HEK293T (cell line): ENCODE results near the gene PRDM12.

Experiments used
- CTCF ChIA-PET: fragments of 350-600 bp; formaldehyde crosslinking; extraction: SDS; loops from one replicate; lab custom pipeline; 2021; ENCODE audit warnings: antibody characterized with exemption, inconsistent platforms; lab: Yijun Ruan, JAX
- POLR2A ChIA-PET: fragments of 350-600 bp; formaldehyde crosslinking; extraction: SDS; loops from one replicate; lab custom pipeline; 2020; ENCODE audit warnings: antibody characterized with exemption, inconsistent platforms; lab: Yijun Ruan, JAX
- DNase-seq: peaks from one replicate; pipeline ENCODE4 v3.0.0; 2012; ENCODE audit warnings: mixed read lengths; ENCODE audit errors: extremely low spot score
- ARNT ChIP-seq: fragments of 450-650 bp; IDR thresholded peaks from 2 replicates; pipeline ENCODE4 v1.6.1; 2017; ENCODE audit warnings: mild to moderate bottlenecking
- BHLHE40 ChIP-seq: fragments of 450-650 bp; IDR thresholded peaks from 2 replicates; pipeline ENCODE4 v1.6.1; 2016; ENCODE audit warnings: mild to moderate bottlenecking, moderate library complexity, borderline replicate concordance
- CTBP1 ChIP-seq: fragments of 450-650 bp; IDR thresholded peaks from 2 replicates; pipeline ENCODE4 v1.6.1; 2016; ENCODE audit warnings: borderline replicate concordance
- ELF4 ChIP-seq: fragments of 450-650 bp; IDR thresholded peaks from 2 replicates; pipeline ENCODE4 v1.6.1; 2017; ENCODE audit warnings: antibody characterized with exemption
- FOXA1 ChIP-seq: fragments of 450-650 bp; IDR thresholded peaks from 2 replicates; pipeline ENCODE4 v1.6.1; 2016; ENCODE audit warnings: mild to moderate bottlenecking
- FOXK2 ChIP-seq: fragments of 450-650 bp; IDR thresholded peaks from 2 replicates; pipeline ENCODE4 v1.6.1; 2016; ENCODE audit warnings: mild to moderate bottlenecking
- FOXM1 ChIP-seq: fragments of 450-650 bp; IDR thresholded peaks from 2 replicates; pipeline ENCODE4 v1.6.1; 2017; ENCODE audit warnings: mild to moderate bottlenecking, borderline replicate concordance
- HDGF ChIP-seq: fragments of 450-650 bp; IDR thresholded peaks from 2 replicates; pipeline ENCODE4 v1.6.1; 2017; ENCODE audit warnings: antibody characterized with exemption, borderline replicate concordance
- L3MBTL2 ChIP-seq: fragments of 450-650 bp; conservative IDR thresholded peaks from 2 replicates; pipeline ENCODE4 v1.6.1; 2016; ENCODE audit warnings: mild to moderate bottlenecking
- LEF1 ChIP-seq: fragments of 450-650 bp; IDR thresholded peaks from 2 replicates; pipeline ENCODE4 v1.6.1; 2017; ENCODE audit warnings: mild to moderate bottlenecking, borderline replicate concordance
- NFRKB ChIP-seq: fragments of 450-650 bp; IDR thresholded peaks from 2 replicates; pipeline ENCODE4 v1.6.1; 2016; ENCODE audit warnings: mild to moderate bottlenecking, moderate library complexity
- PKNOX1 ChIP-seq: fragments of 450-650 bp; IDR thresholded peaks from 2 replicates; pipeline ENCODE4 v1.6.1; 2016
- SP1 ChIP-seq: fragments of 450-650 bp; IDR thresholded peaks from 2 replicates; pipeline ENCODE4 v1.6.1; 2017
- SUZ12 ChIP-seq: fragments of 450-650 bp; IDR thresholded peaks from 2 replicates; pipeline ENCODE4 v1.6.1; 2016; ENCODE audit warnings: mild to moderate bottlenecking
- TARDBP ChIP-seq: fragments of 450-650 bp; IDR thresholded peaks from 2 replicates; pipeline ENCODE4 v1.6.1; 2016
- ZNF384 ChIP-seq: fragments of 450-650 bp; IDR thresholded peaks from 2 replicates; pipeline ENCODE4 v1.6.1; 2016

The PRDM12 gene

GRCh38 chr9:130712564-130713285, 48.3 kb downstream of the PRDM12 start:
- peak; percentile 90 for DNase-seq
- CTCF ChIA-PET = interaction anchor here (0.6 kb wide), 1 partner anchor 19 kb away, joined by 4 read pairs; no protein-coding TSS in a partner anchor
- POLR2A ChIA-PET = interaction anchor here (1.4 to 3.2 kb wide), 2 partner anchors 11 to 19 kb away, joined by 7 to 15 read pairs; partner anchors contain the start of gene EXOSC2
- no peak for TF ChIP-seq ZNF384
- TF ChIP-seq LEF1 = no peak
- TF ChIP-seq FOXM1 = no peak
- no peak for TF ChIP-seq PKNOX1
- no peak for TF ChIP-seq HDGF
- TF ChIP-seq L3MBTL2 = no peak
- TF ChIP-seq BHLHE40 = no peak
- no peak for TF ChIP-seq NFRKB
- TF ChIP-seq ELF4 = no peak
- TF ChIP-seq ARNT = no peak
- no peak for TF ChIP-seq TARDBP

GRCh38 chr9:130713286-130713960, 49.0 kb downstream of the PRDM12 start:
- no peak for TF ChIP-seq L3MBTL2
- TF ChIP-seq BHLHE40 = no peak
- TF ChIP-seq PKNOX1 = no peak
- TF ChIP-seq HDGF = no peak
- no peak for TF ChIP-seq SP1
- no peak for TF ChIP-seq ELF4
- no peak for TF ChIP-seq CTBP1
- no peak for TF ChIP-seq SUZ12
- TF ChIP-seq FOXK2 = no peak
- TF ChIP-seq LEF1 = no peak
- ChIA-PET CTCF (interaction anchor here (0.6 kb wide), 1 partner anchor 18 kb away, joined by 4 read pairs; no protein-coding TSS in a partner anchor), POLR2A (interaction anchor here (0.6 to 3.2 kb wide), 3 partner anchors 12 to 28 kb away, joined by 3 to 15 read pairs (median 7); partner anchors contain the start of gene EXOSC2)
- no peak for DNase-seq

- no peak for DNase-seq
- TF ChIP-seq ZNF384 = no peak
- no peak for TF ChIP-seq FOXM1
- no peak for TF ChIP-seq LEF1
- no peak for TF ChIP-seq SP1
- no peak for TF ChIP-seq L3MBTL2
- TF ChIP-seq FOXK2 = no peak
- no peak for TF ChIP-seq SUZ12
- TF ChIP-seq PKNOX1 = no peak
- no peak for TF ChIP-seq NFRKB
- TF ChIP-seq TARDBP = no peak
- no peak for TF ChIP-seq FOXA1
- no peak for TF ChIP-seq HDGF
- no peak for TF ChIP-seq CTBP1
- TF ChIP-seq ELF4 = no peak
- POLR2A ChIA-PET = interaction anchor here (0.7 to 3.2 kb wide), 3 partner anchors 14 to 21 kb away, joined by 3 to 15 read pairs (median 4); partner anchors contain the start of gene EXOSC2
- CTCF ChIA-PET = interaction anchor here (0.9 to 1.0 kb wide), 2 partner anchors 14 to 151 kb away, joined by 4 to 6 read pairs; no protein-coding TSS in a partner anchor
Observed at GRCh38 chr9:130714586-130715110, 50.3 kb downstream of the PRDM12 start.

GRCh38 chr9:130715270-130715669, 50.9 kb downstream of the PRDM12 start:
- TF ChIP-seq L3MBTL2 (no peak), CTBP1 (no peak), FOXM1 (no peak), HDGF (no peak), LEF1 (no peak), TARDBP (no peak), ARNT (no peak), ZNF384 (no peak), FOXA1 (no peak), FOXK2 (no peak), BHLHE40 (no peak), ELF4 (no peak), SP1 (no peak), SUZ12 (no peak), PKNOX1 (no peak), NFRKB (no peak)
- POLR2A ChIA-PET = interaction anchor here (0.7 to 3.2 kb wide), 3 partner anchors 15 to 22 kb away, joined by 3 to 15 read pairs (median 4); partner anchors contain the start of gene EXOSC2
- CTCF ChIA-PET = interaction anchor here (0.9 to 1.0 kb wide), 2 partner anchors 14 to 151 kb away, joined by 4 to 6 read pairs; no protein-coding TSS in a partner anchor

More at GRCh38 chr9:130715270-130715669, 50.9 kb downstream of the PRDM12 start:
- DNase-seq = no peak
